CD4-positive, alpha-beta T cell treated with Interleukin-17A for 1 hour (primary cell): ENCODE results near the gene TBC1D23.
"Not testable (repeated sequence)": the region's sequence is repeated elsewhere in the genome, so short reads cannot be mapped to it uniquely, and the experiment has no call there.

ENCODE experiments used
- DNase-seq: peaks from one replicate; pipeline ENCODE4 v3.0.0-alpha.2; 2020

The TBC1D23 gene

GRCh38 chr3:100310355-100310965 is 49.7 kb downstream of the TBC1D23 start:
- DNase-seq = no peak

GRCh38 chr3:100311011-100311410 is 50.2 kb downstream of the TBC1D23 start:
- no peak for DNase-seq

GRCh38 chr3:100316641-100317069 is 55.9 kb downstream of the TBC1D23 start:
- peak; percentile 72 for DNase-seq

GRCh38 chr3:100317912-100318311 is 57.1 kb downstream of the TBC1D23 start:
- no peak for DNase-seq

- no peak for DNase-seq
Observed at GRCh38 chr3:100319951-100320350, 59.2 kb downstream of the TBC1D23 start.

- DNase-seq = no peak
Observed at GRCh38 chr3:100324044-100324443, 63.3 kb downstream of the TBC1D23 start.

GRCh38 chr3:100325827-100326226 is 65.0 kb downstream of the TBC1D23 start:
- no peak for DNase-seq

GRCh38 chr3:100327377-100327776 is 66.6 kb downstream of the TBC1D23 start:
- not testable (repeated sequence) for DNase-seq

GRCh38 chr3:100329800-100330489 is 69.2 kb downstream of the TBC1D23 start:
- no peak for DNase-seq

- DNase-seq = no peak
Observed at GRCh38 chr3:100330651-100331050, 69.9 kb downstream of the TBC1D23 start.

GRCh38 chr3:100331660-100332059 is 70.9 kb downstream of the TBC1D23 start:
- no peak for DNase-seq

GRCh38 chr3:100333051-100333450 is 72.3 kb downstream of the TBC1D23 start:
- DNase-seq = no peak

GRCh38 chr3:100333970-100334487 is 73.2 kb downstream of the TBC1D23 start:
- no peak for DNase-seq

- peak; percentile 78 for DNase-seq
Observed at GRCh38 chr3:100334488-100335351, 73.9 kb downstream of the TBC1D23 start, which contains the start of gene NIT2. TSS of gene NIT2 (plus strand) at chr3:100334757. CDS start at chr3:100334792, 35 bp downstream.

- peak; percentile 26 for DNase-seq
Observed at GRCh38 chr3:100335434-100335833, 74.6 kb downstream of the TBC1D23 start.

GRCh38 chr3:100336229-100336628 is 75.4 kb downstream of the TBC1D23 start:
- DNase-seq = not testable (repeated sequence)

- no peak for DNase-seq
Observed at GRCh38 chr3:100338911-100339310, 78.1 kb downstream of the TBC1D23 start.

- DNase-seq = no peak
Observed at GRCh38 chr3:100339786-100340185, 79.0 kb downstream of the TBC1D23 start.

- no peak for DNase-seq
Observed at GRCh38 chr3:100340527-100340926, 79.7 kb downstream of the TBC1D23 start.

- no peak for DNase-seq
Observed at GRCh38 chr3:100348727-100349126, 87.9 kb downstream of the TBC1D23 start.

- DNase-seq = not testable (repeated sequence)
Observed at GRCh38 chr3:100351770-100352169, 91.0 kb downstream of the TBC1D23 start.

- no peak for DNase-seq
Observed at GRCh38 chr3:100352296-100353231, 91.8 kb downstream of the TBC1D23 start.
